GM12878 (cell line): ENCODE measurements around the gene MFSD11. TPM values are rescaled to one million over a fixed set of nuclear protein-coding genes. Genes with fewer than 3 reads are reported as not detected.

Experiments used
- ATF2 ChIP-seq: IDR thresholded peaks from 2 replicates; pipeline ENCODE4 v1.6.1; 2012; ENCODE audit warnings: low read length, inconsistent platforms
- BHLHE40 ChIP-seq, 2 experiments: fragments of 450-650 bp in 1 of 2; IDR thresholded peaks; 2 replicates each; pipeline ENCODE4 v1.6.1; 2011 to 2017; ENCODE audit warnings: low read depth in 2 of 2, borderline replicate concordance in 1 of 2, improper control_type of control experiment in 1 of 2, low read length in 1 of 2, mild to moderate bottlenecking in 1 of 2
- CHD2 ChIP-seq: IDR thresholded peaks from 2 replicates; pipeline ENCODE4 v1.6.1; 2011; ENCODE audit warnings: low read depth, low read length, improper control_type of control experiment, borderline replicate concordance
- CHD4 ChIP-seq: fragments of 200-600 bp; sonication (generic); IDR thresholded peaks from 2 replicates; pipeline ENCODE4 v1.6.1; 2016; ENCODE audit warnings: mild to moderate bottlenecking
- DPF2 ChIP-seq: fragments of 450-650 bp; IDR thresholded peaks from 2 replicates; pipeline ENCODE4 v1.6.1; 2017; ENCODE audit warnings: mild to moderate bottlenecking
- EED ChIP-seq: sonication (generic); IDR thresholded peaks from 2 replicates; pipeline ENCODE4 v1.6.1; 2016; ENCODE audit warnings: antibody characterized with exemption, low read depth
- ELK1 ChIP-seq: IDR thresholded peaks from 2 replicates; pipeline ENCODE4 v1.6.1; 2012; ENCODE audit warnings: low read depth, low read length, improper control_type of control experiment
- IKZF2 ChIP-seq, 2 experiments: fragments of 450-650 bp; IDR thresholded peaks; 2 replicates each; pipeline ENCODE4 v1.6.1; 2017; ENCODE audit warnings: mild to moderate bottlenecking in 2 of 2, moderate library complexity in 2 of 2
- IRF3 ChIP-seq: fragments of 450-650 bp; IDR thresholded peaks from 2 replicates; pipeline ENCODE4 v1.6.1; 2014; ENCODE audit warnings: mild to moderate bottlenecking
- IRF4 ChIP-seq: IDR thresholded peaks from 2 replicates; pipeline ENCODE4 v1.6.1; 2011; ENCODE audit warnings: low read depth, low read length
- JUND ChIP-seq: IDR thresholded peaks from 2 replicates; pipeline ENCODE4 v1.6.1; 2012; ENCODE audit warnings: low read depth, mild to moderate bottlenecking, low read length, improper control_type of control experiment, moderate library complexity
- MAX ChIP-seq: IDR thresholded peaks from 2 replicates; pipeline ENCODE4 v1.6.1; 2012; ENCODE audit warnings: low read depth, low read length, improper control_type of control experiment
- MLLT1 ChIP-seq: fragments of 450-650 bp; IDR thresholded peaks from 2 replicates; pipeline ENCODE4 v1.6.1; 2016; ENCODE audit warnings: mild to moderate bottlenecking
- MTA3 ChIP-seq: IDR thresholded peaks from 2 replicates; pipeline ENCODE4 v1.6.1; 2012; ENCODE audit warnings: low read length, inconsistent platforms, borderline replicate concordance
- MXI1 ChIP-seq: fragments of 150-350 bp; IDR thresholded peaks from 2 replicates; pipeline ENCODE4 v1.6.1; 2011; ENCODE audit warnings: low read depth, mild to moderate bottlenecking, inconsistent platforms, low read length, improper control_type of control experiment
- NBN ChIP-seq: fragments of 450-650 bp; IDR thresholded peaks from 2 replicates; pipeline ENCODE4 v1.6.1; 2016
- NRF1 ChIP-seq: conservative IDR thresholded peaks from 2 replicates; pipeline ENCODE4 v1.6.1; 2011; ENCODE audit warnings: mild to moderate bottlenecking, low read depth, low read length, improper control_type of control experiment
- PAX5 ChIP-seq: IDR thresholded peaks from 2 replicates; pipeline ENCODE4 v1.6.1; 2011; ENCODE audit warnings: low read depth, low read length, borderline replicate concordance
- POU2F2 ChIP-seq: IDR thresholded peaks from 3 replicates; pipeline ENCODE4 v1.6.1; 2011; ENCODE audit warnings: low read depth, mild to moderate bottlenecking, low read length, borderline replicate concordance
- RUNX3 ChIP-seq: IDR thresholded peaks from 2 replicates; pipeline ENCODE4 v1.6.1; 2012; ENCODE audit warnings: low read length, inconsistent platforms
- SKIL ChIP-seq: fragments of 450-650 bp; IDR thresholded peaks from 2 replicates; pipeline ENCODE4 v1.6.1; 2017; ENCODE audit warnings: mild to moderate bottlenecking, low read depth, inconsistent platforms; ENCODE audit not compliant: poor library complexity, severe bottlenecking
- SUZ12 ChIP-seq: fragments of 200-600 bp; sonication (generic); IDR thresholded peaks from one replicate; pipeline ENCODE4 v1.6.1; 2018; ENCODE audit warnings: antibody characterized with exemption, mild to moderate bottlenecking; ENCODE audit not compliant: unreplicated experiment
- TCF7 ChIP-seq: IDR thresholded peaks from 2 replicates; pipeline ENCODE4 v1.6.1; 2014; ENCODE audit warnings: antibody characterized with exemption, borderline replicate concordance
- ZNF622 ChIP-seq: fragments of 450-650 bp; IDR thresholded peaks from 2 replicates; pipeline ENCODE4 v1.6.1; 2017; ENCODE audit warnings: mild to moderate bottlenecking, inconsistent platforms
- ZSCAN29 ChIP-seq: fragments of 450-650 bp; IDR thresholded peaks from 2 replicates; pipeline ENCODE4 v1.6.1; 2017; ENCODE audit warnings: mild to moderate bottlenecking, moderate library complexity
- polyA plus RNA-seq, 11 experiments: library from polyadenylated mRNA; depleted of rRNA in 4 of 11; unstranded in 6 of 11; stranded (reverse) in 5 of 11; fragments of >200 nt; fragmentation: Nextera tagmentation in 4 of 11; fragmentation: Illumina TruSeq in 1 of 11; extraction: Ambion mirVana in 4 of 11; extraction: Trizol in 1 of 11; gene quantifications; 1 replicate in 1 of 11; 2 replicates in 10 of 11; pipeline versions ENCODE4 v1.2.1 to v1.2.3, GENCODE V29; 2011 to 2016; ENCODE audit warnings: inconsistent platforms in 2 of 11, missing spikeins in 2 of 11, low read depth in 1 of 11
- total RNA-seq, 4 experiments: library from RNA; depleted of rRNA in 3 of 4; stranded (reverse); fragments of >200 nt in 3 of 4; fragmentation: Illumina TruSeq in 1 of 4; extraction: Trizol in 1 of 4; gene quantifications; 2 replicates each; pipeline versions ENCODE4 v1.2.1 to v1.2.3, GENCODE V29; 2013 to 2021

The MFSD11 gene
- total and polyA plus RNA-seq, 10 of the 15 experiments (the other 5 are each of a cell fraction or from before 2014, with no cell fraction given), result 11.0 to 19.4 (median 15.5) TPM

GRCh38 chr17:76824093-76824492 is 86.2 kb downstream of the MFSD11 start (continued):
- no peak for TF ChIP-seq NRF1
- peak; percentile 50; the same call in 1 of the 2 replicates for TF ChIP-seq JUND
- TF ChIP-seq ELK1, result no peak
- TF ChIP-seq IRF3, result no peak
- no peak for TF ChIP-seq CHD2
- TF ChIP-seq PAX5, result peak; percentile 84
- no peak for TF ChIP-seq SUZ12
- no peak for TF ChIP-seq POU2F2
- TF ChIP-seq ZNF622, result no peak
- peak in 1 of 2 experiments; percentile 23; a peak in 2 of 4 replicates for TF ChIP-seq IKZF2 (IDR thresholded peaks at IDR 0.05)
- TF ChIP-seq MAX, result no peak
- no peak for TF ChIP-seq TCF7
- TF ChIP-seq DPF2, result peak; percentile 72
- TF ChIP-seq RUNX3, result peak; percentile 71
- TF ChIP-seq ATF2, result no peak
- no peak for TF ChIP-seq MTA3
- TF ChIP-seq MLLT1, result peak; percentile 68
- TF ChIP-seq MXI1, result no peak
- peak; percentile 12 to 46; a peak in 2 of 4 replicates for TF ChIP-seq BHLHE40 (IDR thresholded peaks at IDR 0.05; ENCODE audit: borderline replicate concordance in 1 of 2, low read depth in 2 of 2, low read length in 1 of 2)
- TF ChIP-seq SKIL, result peak; percentile 68
- no peak for TF ChIP-seq ZSCAN29
- TF ChIP-seq NBN, result 0 out of 2 replicates have a peak, but pooled peaks have one; percentile 51
- TF ChIP-seq EED, result no peak
- no peak for TF ChIP-seq CHD4
- no peak for TF ChIP-seq IRF4
